PC-3 (cell line): ENCODE data around the gene CHEK1.

Experiments
- EZH2 ChIP-seq: fragments of 300-600 bp; sonication (generic); IDR thresholded peaks from one replicate; pipeline ENCODE4 v1.6.1; 2017; ENCODE audit warnings: antibody characterized with exemption, mild to moderate bottlenecking, low read length; ENCODE audit not compliant: unreplicated experiment
- TF ChIP-seq, protein P1 (sequence below): fragments of 300-600 bp; sonication (generic); conservative IDR thresholded peaks from 2 replicates; pipeline ENCODE4 v1.5.1; 2017; ENCODE audit warnings: antibody characterized with exemption, low read depth, mild to moderate bottlenecking, low read length

DNA sequence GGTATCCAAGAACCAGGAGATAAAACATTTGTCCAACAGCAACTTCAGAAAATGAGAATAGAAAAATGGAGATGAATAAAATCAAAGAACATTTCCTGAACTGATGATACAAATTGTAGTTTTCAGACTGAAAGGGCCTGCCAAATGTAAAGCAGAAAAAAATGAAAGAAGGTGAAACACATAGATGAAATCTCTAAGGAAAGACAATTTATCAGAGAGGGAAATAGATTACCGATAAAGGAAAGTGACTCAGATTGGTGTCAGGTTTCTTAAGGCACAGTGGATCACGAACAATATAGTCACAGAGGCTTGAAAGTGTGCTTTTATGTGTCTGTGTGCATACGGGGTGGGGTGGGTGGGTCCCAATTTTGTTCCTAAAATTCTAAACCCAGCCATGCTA is 36.5 kb upstream of the CHEK1 start:
- TF ChIP-seq EZH2 = no peak
- TF ChIP-seq, protein P1, sequence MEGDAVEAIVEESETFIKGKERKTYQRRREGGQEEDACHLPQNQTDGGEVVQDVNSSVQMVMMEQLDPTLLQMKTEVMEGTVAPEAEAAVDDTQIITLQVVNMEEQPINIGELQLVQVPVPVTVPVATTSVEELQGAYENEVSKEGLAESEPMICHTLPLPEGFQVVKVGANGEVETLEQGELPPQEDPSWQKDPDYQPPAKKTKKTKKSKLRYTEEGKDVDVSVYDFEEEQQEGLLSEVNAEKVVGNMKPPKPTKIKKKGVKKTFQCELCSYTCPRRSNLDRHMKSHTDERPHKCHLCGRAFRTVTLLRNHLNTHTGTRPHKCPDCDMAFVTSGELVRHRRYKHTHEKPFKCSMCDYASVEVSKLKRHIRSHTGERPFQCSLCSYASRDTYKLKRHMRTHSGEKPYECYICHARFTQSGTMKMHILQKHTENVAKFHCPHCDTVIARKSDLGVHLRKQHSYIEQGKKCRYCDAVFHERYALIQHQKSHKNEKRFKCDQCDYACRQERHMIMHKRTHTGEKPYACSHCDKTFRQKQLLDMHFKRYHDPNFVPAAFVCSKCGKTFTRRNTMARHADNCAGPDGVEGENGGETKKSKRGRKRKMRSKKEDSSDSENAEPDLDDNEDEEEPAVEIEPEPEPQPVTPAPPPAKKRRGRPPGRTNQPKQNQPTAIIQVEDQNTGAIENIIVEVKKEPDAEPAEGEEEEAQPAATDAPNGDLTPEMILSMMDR = no peak
